ENCODE results near the gene ZBED3.

The ZBED3 gene

DNA sequence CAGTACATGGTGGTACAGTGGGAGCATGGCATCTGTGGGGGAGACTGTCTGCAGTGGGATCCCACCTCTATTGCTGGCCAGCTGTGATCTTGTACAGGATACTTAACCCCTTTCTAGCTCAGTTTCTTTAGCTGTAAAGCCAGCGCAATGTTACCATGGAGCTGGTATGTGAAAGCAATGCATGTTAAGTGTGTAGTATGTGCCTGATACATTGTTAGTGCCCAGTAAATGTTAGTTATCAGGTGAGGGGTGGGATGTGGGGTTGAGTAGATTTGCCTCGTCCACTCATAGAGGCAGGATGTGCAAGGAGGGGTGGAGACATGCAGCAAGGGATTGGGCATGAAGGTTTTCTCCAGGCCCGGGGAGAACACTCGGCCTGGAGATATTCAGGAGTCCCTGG is 12.3 kb downstream of the ZBED3 start:
- ChIA-PET CTCF (no interaction called here), POLR2A (interaction anchor here (1.3 to 1.9 kb wide), 2 partner anchors 12 to 45 kb away, joined by 3 to 10 read pairs; partner anchors contain the start of genes AGGF1 and ZBED3)
- DNase-seq (ENCODE audit: extremely low spot score), result no peak
- no peak for TF ChIP-seq TARDBP (IDR thresholded peaks at IDR 0.05)
- no peak for TF ChIP-seq ZNF384 (IDR thresholded peaks at IDR 0.05)
- no peak for TF ChIP-seq SUZ12 (IDR thresholded peaks at IDR 0.05)
- TF ChIP-seq L3MBTL2 (conservative IDR thresholded peaks at IDR 0.05), result no peak
- no peak for TF ChIP-seq FOXM1 (IDR thresholded peaks at IDR 0.05; ENCODE audit: borderline replicate concordance)
- TF ChIP-seq ELF4 (IDR thresholded peaks at IDR 0.05), result no peak
- TF ChIP-seq HDGF (IDR thresholded peaks at IDR 0.05; ENCODE audit: borderline replicate concordance), result no peak
- TF ChIP-seq FOXK2 (IDR thresholded peaks at IDR 0.05), result no peak
- TF ChIP-seq ARNT (IDR thresholded peaks at IDR 0.05), result no peak
- no peak for TF ChIP-seq LEF1 (IDR thresholded peaks at IDR 0.05; ENCODE audit: borderline replicate concordance)
- TF ChIP-seq SP1 (IDR thresholded peaks at IDR 0.05), result no peak
- TF ChIP-seq, protein P1, sequence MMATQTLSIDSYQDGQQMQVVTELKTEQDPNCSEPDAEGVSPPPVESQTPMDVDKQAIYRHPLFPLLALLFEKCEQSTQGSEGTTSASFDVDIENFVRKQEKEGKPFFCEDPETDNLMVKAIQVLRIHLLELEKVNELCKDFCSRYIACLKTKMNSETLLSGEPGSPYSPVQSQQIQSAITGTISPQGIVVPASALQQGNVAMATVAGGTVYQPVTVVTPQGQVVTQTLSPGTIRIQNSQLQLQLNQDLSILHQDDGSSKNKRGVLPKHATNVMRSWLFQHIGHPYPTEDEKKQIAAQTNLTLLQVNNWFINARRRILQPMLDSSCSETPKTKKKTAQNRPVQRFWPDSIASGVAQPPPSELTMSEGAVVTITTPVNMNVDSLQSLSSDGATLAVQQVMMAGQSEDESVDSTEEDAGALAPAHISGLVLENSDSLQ (IDR thresholded peaks at IDR 0.05), result no peak
- TF ChIP-seq BHLHE40 (IDR thresholded peaks at IDR 0.05; ENCODE audit: borderline replicate concordance), result no peak
- TF ChIP-seq FOXA1 (IDR thresholded peaks at IDR 0.05), result no peak
- no peak for TF ChIP-seq NFRKB (IDR thresholded peaks at IDR 0.05)
- no peak for TF ChIP-seq CTBP1 (IDR thresholded peaks at IDR 0.05; ENCODE audit: borderline replicate concordance)

DNA sequence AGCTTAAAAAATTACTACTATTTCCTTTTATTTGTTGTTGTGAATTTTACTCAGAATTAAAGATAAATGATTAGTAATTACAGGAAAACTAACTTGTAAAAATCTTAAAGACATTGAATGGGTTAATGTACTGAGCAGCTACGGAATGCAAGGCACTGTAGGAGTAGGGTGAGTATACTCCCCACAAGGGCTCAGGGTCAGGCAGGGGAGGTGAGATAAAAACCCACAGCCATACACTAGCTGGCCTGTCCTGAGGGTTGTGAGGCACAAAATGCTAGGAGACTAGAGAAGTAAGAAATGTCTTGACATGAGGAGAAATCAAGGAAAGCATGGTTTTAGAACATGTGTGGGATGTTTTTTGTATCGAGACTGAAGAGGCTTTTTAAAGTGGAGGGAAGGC is 13.4 kb downstream of the ZBED3 start:
- no peak for DNase-seq (ENCODE audit: extremely low spot score)
- POLR2A ChIA-PET, result interaction anchor here (1.3 to 1.9 kb wide), 2 partner anchors 13 to 44 kb away, joined by 3 to 10 read pairs; partner anchors contain the start of genes AGGF1 and ZBED3
- TF ChIP-seq TARDBP (IDR thresholded peaks at IDR 0.05) (no peak), ZNF384 (IDR thresholded peaks at IDR 0.05) (no peak), SUZ12 (IDR thresholded peaks at IDR 0.05) (no peak), SP1 (IDR thresholded peaks at IDR 0.05) (no peak), BHLHE40 (IDR thresholded peaks at IDR 0.05; ENCODE audit: borderline replicate concordance) (no peak), NFRKB (IDR thresholded peaks at IDR 0.05) (no peak), HDGF (IDR thresholded peaks at IDR 0.05; ENCODE audit: borderline replicate concordance) (no peak), ELF4 (IDR thresholded peaks at IDR 0.05) (no peak), ARNT (IDR thresholded peaks at IDR 0.05) (no peak), CTBP1 (IDR thresholded peaks at IDR 0.05; ENCODE audit: borderline replicate concordance) (no peak), L3MBTL2 (conservative IDR thresholded peaks at IDR 0.05) (no peak), FOXM1 (IDR thresholded peaks at IDR 0.05; ENCODE audit: borderline replicate concordance) (no peak)
- TF ChIP-seq, protein P1 (IDR thresholded peaks at IDR 0.05), result no peak
- CTCF ChIA-PET, result no interaction called here

DNA sequence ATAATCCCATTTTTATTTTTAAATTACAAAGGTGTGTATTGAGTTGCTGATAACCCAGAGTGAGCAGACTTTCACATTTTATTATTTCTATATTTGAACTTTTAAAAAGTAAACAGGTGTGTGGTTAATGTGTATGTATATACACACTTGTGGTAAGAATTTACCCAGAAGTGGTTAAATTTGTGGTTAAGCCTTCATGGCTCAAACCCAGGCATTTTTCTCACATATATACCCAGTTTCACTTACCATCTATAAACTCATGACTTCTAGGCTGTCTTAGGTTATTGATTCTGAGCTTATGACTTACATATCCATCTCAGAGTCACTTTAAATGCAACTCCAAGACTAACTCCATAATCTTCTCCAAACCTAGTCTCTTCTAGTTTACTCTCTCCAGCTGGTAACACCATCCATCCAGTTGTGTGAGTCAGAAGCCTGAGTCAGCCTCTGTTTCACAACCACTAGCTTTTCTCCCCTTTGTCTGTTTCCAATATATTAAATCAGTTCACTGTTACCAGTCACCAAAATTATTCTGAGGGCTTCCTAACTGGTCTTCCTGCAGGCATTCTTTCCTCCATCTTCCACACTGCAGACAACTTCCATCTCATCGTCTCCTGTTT is 20.2 kb downstream of the ZBED3 start:
- DNase-seq (ENCODE audit: extremely low spot score), result no peak
- CTCF ChIA-PET, result no interaction called here
- POLR2A ChIA-PET, result interaction anchor here (1.4 kb wide), 1 partner anchor 20 kb away, joined by 3 read pairs; the partner anchor contains the start of gene ZBED3
- TF ChIP-seq SP1 (IDR thresholded peaks at IDR 0.05), result no peak
- TF ChIP-seq ELF4 (IDR thresholded peaks at IDR 0.05), result no peak

DNA sequence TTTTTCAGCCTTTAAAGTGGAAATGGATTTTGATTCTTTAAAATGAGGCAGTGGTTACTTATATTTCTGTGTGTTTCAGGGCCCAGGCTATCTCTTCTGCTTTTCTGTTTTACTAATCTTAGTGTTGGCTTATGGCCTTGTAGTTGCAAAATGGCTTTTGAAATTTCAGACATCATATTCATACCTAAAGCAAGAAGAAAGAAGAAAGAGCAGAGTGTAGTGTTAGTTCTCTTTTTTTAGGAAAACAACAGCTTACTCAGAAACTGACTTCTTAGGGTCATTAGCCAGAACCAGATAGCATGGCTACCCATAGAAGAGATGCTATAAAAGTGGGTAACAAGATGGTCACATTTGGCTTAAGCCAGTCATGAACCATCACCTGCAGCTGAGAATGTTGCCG is 20.9 kb downstream of the ZBED3 start:
- CTCF ChIA-PET, result no interaction called here
- POLR2A ChIA-PET, result no interaction called here

DNA sequence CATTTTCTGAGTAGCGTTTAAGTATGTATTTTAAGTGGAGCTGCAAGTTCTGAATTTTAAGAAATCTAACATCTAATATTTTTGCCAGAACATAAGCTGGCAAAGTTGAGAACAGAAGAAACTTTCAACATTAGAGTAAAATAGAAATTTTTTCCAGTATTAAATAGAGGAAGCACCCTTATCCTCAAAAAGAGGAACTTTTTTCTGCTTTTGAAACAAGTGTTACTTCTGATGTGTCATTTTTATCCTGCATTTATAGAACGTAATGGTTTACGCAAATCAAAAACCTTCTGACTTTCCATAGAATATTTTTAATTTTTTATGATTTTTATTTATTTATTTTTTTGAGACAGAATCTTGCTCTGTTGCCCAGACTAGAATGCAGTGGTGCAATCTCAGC is 21.8 kb downstream of the ZBED3 start:
- CTCF ChIA-PET, result no interaction called here
- DNase-seq (ENCODE audit: extremely low spot score), result no peak
- TF ChIP-seq ZNF384 (IDR thresholded peaks at IDR 0.05) (no peak), CTBP1 (IDR thresholded peaks at IDR 0.05; ENCODE audit: borderline replicate concordance) (no peak), FOXM1 (IDR thresholded peaks at IDR 0.05; ENCODE audit: borderline replicate concordance) (no peak), FOXA1 (IDR thresholded peaks at IDR 0.05) (no peak), NFRKB (IDR thresholded peaks at IDR 0.05) (no peak), HDGF (IDR thresholded peaks at IDR 0.05; ENCODE audit: borderline replicate concordance) (no peak), FOXK2 (IDR thresholded peaks at IDR 0.05) (no peak), ARNT (IDR thresholded peaks at IDR 0.05) (no peak), BHLHE40 (IDR thresholded peaks at IDR 0.05; ENCODE audit: borderline replicate concordance) (no peak), LEF1 (IDR thresholded peaks at IDR 0.05; ENCODE audit: borderline replicate concordance) (no peak), ELF4 (IDR thresholded peaks at IDR 0.05) (no peak), SP1 (IDR thresholded peaks at IDR 0.05) (no peak)
- TF ChIP-seq, protein P1 (IDR thresholded peaks at IDR 0.05), result no peak
- POLR2A ChIA-PET, result no interaction called here

More for the DNA sequence above, 20.9 kb downstream of the ZBED3 start:
- no peak for DNase-seq (ENCODE audit: extremely low spot score)
- no peak for TF ChIP-seq LEF1 (IDR thresholded peaks at IDR 0.05; ENCODE audit: borderline replicate concordance)
- TF ChIP-seq FOXK2 (IDR thresholded peaks at IDR 0.05), result no peak
- no peak for TF ChIP-seq ELF4 (IDR thresholded peaks at IDR 0.05)
- TF ChIP-seq CTBP1 (IDR thresholded peaks at IDR 0.05; ENCODE audit: borderline replicate concordance), result no peak
- TF ChIP-seq NFRKB (IDR thresholded peaks at IDR 0.05), result no peak
- no peak for TF ChIP-seq L3MBTL2 (conservative IDR thresholded peaks at IDR 0.05)
- no peak for TF ChIP-seq FOXM1 (IDR thresholded peaks at IDR 0.05; ENCODE audit: borderline replicate concordance)
- TF ChIP-seq ZNF384 (IDR thresholded peaks at IDR 0.05), result no peak
- TF ChIP-seq, protein P1 (IDR thresholded peaks at IDR 0.05), result no peak
- no peak for TF ChIP-seq SP1 (IDR thresholded peaks at IDR 0.05)
- TF ChIP-seq FOXA1 (IDR thresholded peaks at IDR 0.05), result no peak

All from HEK293T (cell line).